DOHH2 (cell line): ENCODE results near the gene ZNF674.

ENCODE experiments used
- H3F3A ChIP-seq: fragments of 200-600 bp; sonication (generic), shearing (Covaris generic); 2 replicates; pipeline ENCODE4 v1.6.0; 2016; ENCODE audit warnings: antibody characterized with exemption, mild to moderate bottlenecking; ENCODE audit not compliant: control insufficient read depth, insufficient read depth
- H3K27ac ChIP-seq: fragments of 200-600 bp; sonication (generic); 2 replicates; pipeline ENCODE4 v1.5.1; 2014; ENCODE audit warnings: low read depth, mild to moderate bottlenecking, low read length, moderate library complexity
- H3K27me3 ChIP-seq: fragments of 200-600 bp; sonication (generic); 2 replicates; pipeline ENCODE4 v1.6.1; 2014; ENCODE audit warnings: mild to moderate bottlenecking, low read length, mixed read lengths; ENCODE audit not compliant: control insufficient read depth
- H3K36me3 ChIP-seq: fragments of 200-600 bp; sonication (generic); 2 replicates; pipeline ENCODE4 v1.6.1; 2014; ENCODE audit warnings: mild to moderate bottlenecking, low read length, moderate library complexity, mixed read lengths; ENCODE audit not compliant: control insufficient read depth
- H3K4me1 ChIP-seq: fragments of 200-600 bp; sonication (generic); 2 replicates; pipeline ENCODE4 v1.6.1; 2014; ENCODE audit warnings: mild to moderate bottlenecking, low read length, mixed read lengths; ENCODE audit not compliant: control insufficient read depth
- H3K4me2 ChIP-seq: fragments of 200-600 bp; sonication (generic); 2 replicates; pipeline ENCODE4 v1.6.0; 2014; ENCODE audit warnings: mild to moderate bottlenecking, low read length, moderate library complexity
- H3K4me3 ChIP-seq: fragments of 200-600 bp; sonication (generic); 2 replicates; pipeline ENCODE4 v1.5.1; 2014; ENCODE audit warnings: mild to moderate bottlenecking, low read length, mixed read lengths
- H3K79me2 ChIP-seq: fragments of 200-600 bp; sonication (generic); 2 replicates; pipeline ENCODE4 v1.6.1; 2014; ENCODE audit warnings: mild to moderate bottlenecking, low read length, mixed read lengths; ENCODE audit not compliant: control insufficient read depth
- H3K9me2 ChIP-seq: fragments of 200-600 bp; sonication (generic); replicated peaks from 2 replicates; pipeline ENCODE4 v1.6.1; 2014; ENCODE audit warnings: mild to moderate bottlenecking, low read length, mixed read lengths; ENCODE audit not compliant: control insufficient read depth
- H3K9me3 ChIP-seq: fragments of 200-600 bp; sonication (generic); 2 replicates; pipeline ENCODE4 v1.6.1; 2014; ENCODE audit warnings: antibody characterized with exemption, low read length, mixed read lengths; ENCODE audit not compliant: control insufficient read depth, insufficient read depth
- H4K20me1 ChIP-seq: fragments of 200-600 bp; sonication (generic); 2 replicates; pipeline ENCODE4 v1.6.0; 2014; ENCODE audit warnings: low read depth, mild to moderate bottlenecking, antibody characterized with exemption, low read length, moderate library complexity; ENCODE audit not compliant: control insufficient read depth, insufficient read depth
- CTCF ChIP-seq: fragments of 200-600 bp; sonication (generic); IDR thresholded peaks from one replicate; pipeline ENCODE4 v1.5.1; 2014; ENCODE audit warnings: antibody characterized with exemption, mild to moderate bottlenecking, low read depth, low read length; ENCODE audit not compliant: poor library complexity, severe bottlenecking
- EZH2phosphoT487 ChIP-seq: fragments of 200-600 bp; sonication (generic); IDR thresholded peaks from 2 replicates; pipeline ENCODE4 v1.6.1; 2017; ENCODE audit warnings: borderline replicate concordance, mild to moderate bottlenecking, antibody characterized with exemption, low read length, moderate library complexity, mixed read lengths

The ZNF674 gene

GRCh38 chrX:46574774-46575381 lies 29.7 kb upstream of the ZNF674 start:
- Histone ChIP-seq H3K36me3 (no peaks in the 10 kb centered on the region), H3K4me1 (peaks cover 50% of the 10 kb centered on the region), H3K27me3 (peaks cover 34% of the 10 kb centered on the region), H3K4me3 (peak overlapping the region; percentile 69), H3K4me2 (peak overlapping the region; percentile 75), H4K20me1 (no peaks in the 10 kb centered on the region), H3K27ac (no peak overlapping the region), H3F3A (peaks cover 7% of the 10 kb centered on the region; the same call in 1 of the 2 replicates), H3K9me2 (no peaks in the 10 kb centered on the region), H3K79me2 (no peaks in the 10 kb centered on the region), H3K9me3 (no peaks in the 10 kb centered on the region)
- TF ChIP-seq CTCF = no peak
- no peak for TF ChIP-seq EZH2phosphoT487

GRCh38 chrX:46573892-46574773 lies 28.9 kb upstream of the ZNF674 start:
- no peaks in the 10 kb centered on the region for H3K9me3 ChIP-seq
- H3K27ac ChIP-seq = no peak overlapping the region
- no peaks in the 10 kb centered on the region for H3K9me2 ChIP-seq
- peaks cover 7% of the 10 kb centered on the region; the same call in 1 of the 2 replicates for H3F3A ChIP-seq
- H3K4me1 ChIP-seq = peaks cover 50% of the 10 kb centered on the region
- H4K20me1 ChIP-seq = no peaks in the 10 kb centered on the region
- no peaks in the 10 kb centered on the region for H3K36me3 ChIP-seq
- no peaks in the 10 kb centered on the region for H3K79me2 ChIP-seq
- H3K27me3 ChIP-seq = peaks cover 34% of the 10 kb centered on the region
- H3K4me3 ChIP-seq = peak overlapping the region; percentile 69
- TF ChIP-seq EZH2phosphoT487 (no peak), CTCF (no peak)
- H3K4me2 ChIP-seq = peak overlapping the region; percentile 75

- TF ChIP-seq EZH2phosphoT487 (no peak), CTCF (peak; percentile 20)
- Histone ChIP-seq H3K27ac (no peak within 1 kb of the TSS), H3K79me2 (no peaks in the 10 kb centered on the region), H3K9me3 (no peaks in the 10 kb centered on the region), H3K4me1 (peaks cover 50% of the 10 kb centered on the region), H3K36me3 (no peaks in the 10 kb centered on the region), H3K4me2 (peak within 1 kb of the TSS; percentile 75), H3K4me3 (peak within 1 kb of the TSS; percentile 69), H3F3A (peaks cover 7% of the 10 kb centered on the region; the same call in 1 of the 2 replicates), H3K9me2 (no peaks in the 10 kb centered on the region), H4K20me1 (no peaks in the 10 kb centered on the region), H3K27me3 (peaks cover 34% of the 10 kb centered on the region)
These were observed 28.2 kb upstream of the ZNF674 start, which contains the start of gene CHST7 for GRCh38 chrX:46573331-46573891. Gene CHST7, plus strand, starts transcription at chrX:46573765. Its CDS starts 167 bp downstream, at chrX:46573932.
